Keratinocyte (primary cell): Measurements from ENCODE around the gene SH3PXD2B. TPM values are rescaled to one million over a fixed set of nuclear protein-coding genes. Genes with fewer than 3 reads are reported as not detected.

ENCODE experiments used
- DNase-seq: peaks from one replicate; pipeline ENCODE4 v3.0.0-alpha.2; 2011; ENCODE audit warnings: low read depth, missing footprints, low spot score
- FAIRE-seq: peaks from 2 replicates; lab custom pipeline; 2011; peaks lifted over from hg19 to GRCh38; lab: Jason Lieb, UNC
- H2AFZ ChIP-seq: 2 replicates; pipeline ENCODE4 v1.6.0; 2012; ENCODE audit warnings: low read length, control low read depth, inconsistent platforms; ENCODE audit not compliant: control insufficient read depth
- H3K27ac ChIP-seq: 2 replicates; pipeline ENCODE4 v1.5.1; 2011; ENCODE audit warnings: low read length; ENCODE audit not compliant: control insufficient read depth, insufficient read depth
- H3K27me3 ChIP-seq: 3 replicates; pipeline ENCODE4 v1.6.0; 2011; ENCODE audit warnings: low read length; ENCODE audit not compliant: control insufficient read depth, insufficient read depth; ENCODE audit errors: extremely low read depth
- H3K36me3 ChIP-seq, 2 experiments: 2 replicates in 1 of 2; 3 replicates in 1 of 2; pipeline ENCODE4 v1.5.1; 2011; ENCODE audit warnings: low read length in 2 of 2, mild to moderate bottlenecking in 1 of 2; ENCODE audit not compliant: control insufficient read depth in 2 of 2, insufficient read depth in 2 of 2; ENCODE audit errors: extremely low read depth in 1 of 2
- H3K4me1 ChIP-seq: 3 replicates; pipeline ENCODE4 v1.5.1; 2011; ENCODE audit warnings: low read length; ENCODE audit not compliant: control insufficient read depth, insufficient read depth; ENCODE audit errors: extremely low read depth
- H3K4me2 ChIP-seq: 3 replicates; pipeline ENCODE4 v1.6.0; 2011; ENCODE audit warnings: low read depth, low read length; ENCODE audit not compliant: control insufficient read depth, insufficient read depth; ENCODE audit errors: extremely low read depth
- H3K4me3 ChIP-seq, 3 experiments: fragments of 200-600 bp in 1 of 3; sonication (generic) in 1 of 3; 2 replicates in 2 of 3; 3 replicates in 1 of 3; pipeline ENCODE4 v1.5.1; 2011 to 2016; ENCODE audit warnings: low read length in 3 of 3, mild to moderate bottlenecking in 3 of 3, control low read depth in 2 of 3, inconsistent platforms in 1 of 3, low read depth in 1 of 3, mixed read lengths in 1 of 3, mixed run types in 1 of 3, moderate library complexity in 1 of 3; ENCODE audit not compliant: control insufficient read depth in 2 of 3, insufficient read depth in 2 of 3; ENCODE audit errors: extremely low read depth in 1 of 3
- H3K79me2 ChIP-seq: 2 replicates; pipeline ENCODE4 v1.6.0; 2012; ENCODE audit warnings: low read length; ENCODE audit not compliant: control insufficient read depth, insufficient read depth
- H3K9ac ChIP-seq: 3 replicates; pipeline ENCODE4 v1.6.0; 2011; ENCODE audit warnings: low read length; ENCODE audit not compliant: control insufficient read depth, insufficient read depth; ENCODE audit errors: extremely low read depth
- H3K9me1 ChIP-seq: 3 replicates; pipeline ENCODE4 v1.6.0; 2011; ENCODE audit warnings: low read length; ENCODE audit not compliant: control insufficient read depth, insufficient read depth; ENCODE audit errors: extremely low read depth
- H3K9me3 ChIP-seq: 2 replicates; pipeline ENCODE4 v1.5.1; 2012; ENCODE audit warnings: low read depth, low read length; ENCODE audit not compliant: control insufficient read depth
- H4K20me1 ChIP-seq: 3 replicates; pipeline ENCODE4 v1.6.0; 2011; ENCODE audit warnings: low read length; ENCODE audit not compliant: control insufficient read depth, insufficient read depth; ENCODE audit errors: extremely low read depth
- CTCF ChIP-seq, 3 experiments: IDR thresholded peaks in 1 of 3; conservative IDR thresholded peaks in 1 of 3; optimal IDR thresholded peaks in 1 of 3; 2 replicates in 2 of 3; 3 replicates in 1 of 3; pipeline versions ENCODE3 to v1.5.1; 2011; ENCODE audit warnings: low read length in 3 of 3, mild to moderate bottlenecking in 3 of 3, moderate library complexity in 2 of 3, control low read depth in 1 of 3, inconsistent platforms in 1 of 3; ENCODE audit not compliant: insufficient read depth in 2 of 3; ENCODE audit errors: extremely low read depth in 1 of 3
- EZH2 ChIP-seq: IDR thresholded peaks from one replicate; pipeline ENCODE4 v1.6.1; 2012; ENCODE audit warnings: inconsistent platforms, mild to moderate bottlenecking, low read length, moderate library complexity
- dilution Hi-C: fragments of 300-500 bp; cut with MboI; formaldehyde crosslinking; loops from one replicate; pipeline ENCODE4 v1.7.0; 2020; ENCODE audit warnings: low sequenced_read_pairs; ENCODE audit not compliant: extremely low pct_ligation_motif_present
- polyA plus RNA-seq, 5 experiments: library from polyadenylated mRNA; depleted of rRNA in 3 of 5; stranded (reverse) in 3 of 5; stranded (forward) in 1 of 5; unstranded in 1 of 5; fragments of >200 nt; gene quantifications; 1 replicate in 1 of 5; 2 replicates in 3 of 5; 3 replicates in 1 of 5; pipeline versions ENCODE4 v1.2.1 to v1.2.3, GENCODE V29; 2011 to 2012; ENCODE audit warnings: missing spikeins in 2 of 5, low read depth in 1 of 5, low replicate concordance in 1 of 5

The SH3PXD2B gene
- polyA plus RNA-seq, 1 donor (not counting 4 experiments of a cell fraction or from before 2014, with no cell fraction given), result 17.3 TPM

DNA sequence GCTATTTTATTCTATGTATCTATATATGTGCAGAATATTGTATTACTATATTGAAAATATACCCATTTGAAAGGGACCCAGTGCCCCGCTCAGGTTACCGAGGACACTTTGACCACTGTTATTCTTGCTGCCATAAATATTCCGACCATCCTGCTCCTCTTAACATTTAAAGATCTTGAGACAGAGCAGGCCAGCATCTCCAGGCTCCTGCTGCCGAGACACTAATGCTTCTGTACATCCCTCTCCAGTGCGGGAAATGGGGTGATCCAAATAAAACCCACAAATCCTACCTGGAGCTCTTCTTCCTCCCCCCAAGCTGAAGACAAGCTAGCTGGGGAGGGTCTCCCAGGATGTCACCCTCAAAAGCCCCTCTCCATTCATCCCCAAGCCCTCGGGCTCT lies 3.9 kb downstream of the SH3PXD2B start:
- Histone ChIP-seq H3K9me1 (peaks cover 8% of the 10 kb centered on the region), H3K36me3 (peaks cover 0 to 1% of the 10 kb centered on the region in 2 experiments), H3K9ac (no peak overlapping the region), H3K9me3 (no peaks in the 10 kb centered on the region), H3K4me3 (no peak overlapping the region), H4K20me1 (peaks cover 22% of the 10 kb centered on the region), H3K79me2 (peaks cover 23% of the 10 kb centered on the region), H2AFZ (no peak overlapping the region), H3K27ac (no peak overlapping the region), H3K4me1 (peaks cover 41% of the 10 kb centered on the region), H3K4me2 (no peak overlapping the region), H3K27me3 (no peaks in the 10 kb centered on the region)
- FAIRE-seq (no peak), DNase-seq (no peak)
- TF ChIP-seq EZH2, result no peak
- no peak for TF ChIP-seq CTCF (optimal IDR thresholded peaks at IDR 0.05 in 1 of 3, IDR thresholded peaks at IDR 0.05 in 1 of 3, conservative IDR thresholded peaks at IDR 0.05 in 1 of 3; ENCODE audit: extremely low read depth in 1 of 3, insufficient read depth in 2 of 3, low read length in 3 of 3)
- dilution Hi-C loops, result no loop called here

DNA sequence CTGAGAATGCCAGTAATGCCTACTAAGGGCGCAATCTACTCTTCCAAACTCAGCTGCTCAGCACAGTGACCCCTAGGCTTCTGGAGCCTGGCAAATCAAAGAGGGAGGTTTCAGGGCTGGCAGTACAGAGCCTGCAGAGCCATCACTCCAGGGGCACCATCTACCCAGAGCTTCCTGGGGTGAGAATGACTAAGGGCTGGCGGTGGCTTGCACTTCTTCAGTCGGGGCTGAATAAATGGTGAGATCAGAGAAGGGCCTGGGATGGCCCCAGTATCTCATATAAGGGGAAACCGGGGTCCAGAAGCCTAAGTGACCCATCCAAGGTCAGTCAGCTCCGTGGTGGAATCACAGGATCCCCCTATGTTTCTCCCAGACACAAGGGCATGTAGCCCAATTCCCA lies 5.3 kb downstream of the SH3PXD2B start:
- H3K9me1 ChIP-seq, result peaks cover 8% of the 10 kb centered on the region
- peaks cover 0 to 1% of the 10 kb centered on the region in 2 experiments for H3K36me3 ChIP-seq
- no peak overlapping the region for H2AFZ ChIP-seq
- TF ChIP-seq CTCF (optimal IDR thresholded peaks at IDR 0.05 in 1 of 3, IDR thresholded peaks at IDR 0.05 in 1 of 3, conservative IDR thresholded peaks at IDR 0.05 in 1 of 3; ENCODE audit: extremely low read depth in 1 of 3, insufficient read depth in 2 of 3, low read length in 3 of 3) (no peak), EZH2 (no peak)
- peaks cover 29% of the 10 kb centered on the region for H4K20me1 ChIP-seq
- H3K27ac ChIP-seq, result no peak overlapping the region
- H3K4me2 ChIP-seq, result no peak overlapping the region
- H3K79me2 ChIP-seq, result peaks cover 23% of the 10 kb centered on the region
- H3K4me1 ChIP-seq, result peaks cover 39% of the 10 kb centered on the region
- no peak for DNase-seq
- no peak overlapping the region for H3K4me3 ChIP-seq
- no peak overlapping the region for H3K9ac ChIP-seq
- H3K27me3 ChIP-seq, result no peaks in the 10 kb centered on the region
- dilution Hi-C loops, result no loop called here
- H3K9me3 ChIP-seq, result no peaks in the 10 kb centered on the region
- FAIRE-seq, result no peak
